HG02943 (cell line): ENCODE results near the gene PLSCR1.
"Not testable (repeated sequence)": the region's sequence is repeated elsewhere in the genome, so short reads cannot be mapped to it uniquely, and the experiment has no call there.

Experiments
- ATAC-seq: cut with Tn5 transposase; IDR thresholded peaks from one replicate; pipeline ENCODE4 v1.9.1; 2021; ENCODE audit warnings: mild to moderate bottlenecking, low read depth, moderate library complexity; ENCODE audit not compliant: unreplicated experiment

Gene PLSCR1

GRCh38 chr3:146550743-146551510 is 6.5 kb upstream of the PLSCR1 start:
- peak; percentile 81 for ATAC-seq

GRCh38 chr3:146550070-146550615 is 5.7 kb upstream of the PLSCR1 start:
- no peak for ATAC-seq

- no peak for ATAC-seq
Measured at GRCh38 chr3:146547235-146547835, 2.9 kb upstream of the PLSCR1 start.

- ATAC-seq = no peak
Measured at GRCh38 chr3:146546366-146546965, 2.1 kb upstream of the PLSCR1 start.

GRCh38 chr3:146544929-146545528 is 622 bp upstream of the PLSCR1 start:
- ATAC-seq = no peak

GRCh38 chr3:146543461-146544001 is 876 bp downstream of the PLSCR1 start:
- peak; percentile 6 for ATAC-seq

GRCh38 chr3:146542978-146543377 is 1.4 kb downstream of the PLSCR1 start:
- no peak for ATAC-seq

- no peak for ATAC-seq
Measured at GRCh38 chr3:146542179-146542578, 2.2 kb downstream of the PLSCR1 start.

GRCh38 chr3:146540978-146541377 is 3.4 kb downstream of the PLSCR1 start:
- no peak for ATAC-seq

- ATAC-seq = no peak
Measured at GRCh38 chr3:146540236-146540635, 4.2 kb downstream of the PLSCR1 start.

GRCh38 chr3:146539315-146539714 is 5.1 kb downstream of the PLSCR1 start:
- no peak for ATAC-seq

- no peak for ATAC-seq
Measured at GRCh38 chr3:146537603-146538002, 6.8 kb downstream of the PLSCR1 start.

- ATAC-seq = no peak
Measured at GRCh38 chr3:146536681-146537080, 7.7 kb downstream of the PLSCR1 start.

GRCh38 chr3:146532406-146532805 is 12.0 kb downstream of the PLSCR1 start:
- no peak for ATAC-seq

GRCh38 chr3:146530609-146531008 is 13.8 kb downstream of the PLSCR1 start:
- no peak for ATAC-seq

GRCh38 chr3:146529021-146529420 is 15.4 kb downstream of the PLSCR1 start:
- ATAC-seq = no peak

- ATAC-seq = no peak
Measured at GRCh38 chr3:146524961-146525360, 19.4 kb downstream of the PLSCR1 start.

- no peak for ATAC-seq
Measured at GRCh38 chr3:146523531-146523930, 20.9 kb downstream of the PLSCR1 start.

- ATAC-seq = not testable (repeated sequence)
Measured at GRCh38 chr3:146522174-146523158, 21.9 kb downstream of the PLSCR1 start.

GRCh38 chr3:146521394-146521793 is 23.0 kb downstream of the PLSCR1 start:
- ATAC-seq = no peak
